H9 (cell line): ENCODE measurements around the gene RSPH9. TPM values are rescaled to one million over a fixed set of nuclear protein-coding genes. Genes with fewer than 3 reads are reported as not detected.

Experiments used
- DNase-seq: peaks from one replicate; pipeline ENCODE4 v3.0.0-alpha.2; 2017
- H2AFZ ChIP-seq: one replicate; pipeline ENCODE4 v1.6.1; 2013; ENCODE audit warnings: mild to moderate bottlenecking, low read length, control low read depth, moderate library complexity
- H2AK5ac ChIP-seq: 2 replicates; pipeline ENCODE4 v1.6.1; 2013; ENCODE audit warnings: low read length, control low read depth, mixed read lengths; ENCODE audit not compliant: insufficient read length
- H2BK120ac ChIP-seq: one replicate; pipeline ENCODE4 v1.6.1; 2013; ENCODE audit warnings: low read depth, mild to moderate bottlenecking, low read length, control low read depth, inconsistent platforms; ENCODE audit not compliant: poor library complexity, severe bottlenecking
- H2BK12ac ChIP-seq: 2 replicates; pipeline ENCODE4 v1.6.1; 2013; ENCODE audit warnings: low read length, control low read depth, mixed read lengths, low read depth; ENCODE audit not compliant: insufficient read length
- H2BK15ac ChIP-seq: 2 replicates; pipeline ENCODE4 v1.6.1; 2013; ENCODE audit warnings: low read depth, low read length, control low read depth
- H2BK20ac ChIP-seq: one replicate; pipeline ENCODE4 v1.6.1; 2013; ENCODE audit warnings: low read depth, mild to moderate bottlenecking, low read length, control low read depth, inconsistent platforms; ENCODE audit not compliant: poor library complexity, severe bottlenecking
- H2BK5ac ChIP-seq: 2 replicates; pipeline ENCODE4 v1.6.1; 2013; ENCODE audit warnings: low read length, control low read depth, mixed read lengths; ENCODE audit not compliant: insufficient read length
- H3K14ac ChIP-seq: 2 replicates; pipeline ENCODE4 v1.6.1; 2013; ENCODE audit warnings: low read length, control low read depth; ENCODE audit not compliant: insufficient read depth
- H3K18ac ChIP-seq: 2 replicates; pipeline ENCODE4 v1.6.1; 2013; ENCODE audit warnings: low read depth, mild to moderate bottlenecking, mixed read lengths, low read length, control low read depth; ENCODE audit not compliant: insufficient read length
- H3K23ac ChIP-seq: 2 replicates; pipeline ENCODE4 v1.6.1; 2013; ENCODE audit warnings: low read length, control low read depth, mixed read lengths, low read depth; ENCODE audit not compliant: insufficient read length
- H3K23me2 ChIP-seq: 2 replicates; pipeline ENCODE4 v1.6.1; 2013; ENCODE audit warnings: low read depth, mild to moderate bottlenecking, mixed read lengths, low read length, control low read depth; ENCODE audit not compliant: insufficient read length, poor library complexity, severe bottlenecking
- H3K27ac ChIP-seq: 2 replicates; pipeline ENCODE4 v1.5.1; 2013; ENCODE audit warnings: low read length, control low read depth, mixed read lengths, low read depth; ENCODE audit not compliant: insufficient read length
- H3K27me3 ChIP-seq: 2 replicates; pipeline ENCODE4 v1.6.1; 2013; ENCODE audit warnings: low read length, control low read depth, inconsistent platforms; ENCODE audit not compliant: insufficient read depth
- H3K4ac ChIP-seq: 2 replicates; pipeline ENCODE4 v1.6.1; 2013; ENCODE audit warnings: low read depth, mild to moderate bottlenecking, control low read depth, inconsistent platforms, low read length, moderate library complexity
- H3K4me1 ChIP-seq: 2 replicates; pipeline ENCODE4 v1.6.1; 2013; ENCODE audit warnings: low read length, control low read depth, inconsistent platforms; ENCODE audit not compliant: insufficient read depth
- H3K4me2 ChIP-seq: 2 replicates; pipeline ENCODE4 v1.6.1; 2013; ENCODE audit warnings: low read length, control low read depth, mixed read lengths; ENCODE audit not compliant: insufficient read length, insufficient read depth
- H3K56ac ChIP-seq: 2 replicates; pipeline ENCODE4 v1.6.1; 2013; ENCODE audit warnings: low read depth, mild to moderate bottlenecking, mixed read lengths, low read length, control low read depth; ENCODE audit not compliant: insufficient read length
- H3K79me1 ChIP-seq: 2 replicates; pipeline ENCODE4 v1.6.1; 2013; ENCODE audit warnings: low read depth, mild to moderate bottlenecking, moderate library complexity, low read length, control low read depth, inconsistent platforms; ENCODE audit not compliant: insufficient read depth, poor library complexity, severe bottlenecking
- H3K79me2 ChIP-seq: 2 replicates; pipeline ENCODE4 v1.6.1; 2013; ENCODE audit warnings: low read length, control low read depth, inconsistent platforms; ENCODE audit not compliant: insufficient read depth
- H3K9ac ChIP-seq: 2 replicates; pipeline ENCODE4 v1.6.1; 2013; ENCODE audit warnings: low read length, control low read depth, mixed read lengths; ENCODE audit not compliant: insufficient read length; ENCODE audit errors: extremely low read depth
- H3K9me3 ChIP-seq: one replicate; pipeline ENCODE4 v1.6.1; 2013; ENCODE audit warnings: low read depth, low read length, inconsistent platforms; ENCODE audit not compliant: control insufficient read depth
- H3T11ph ChIP-seq: one replicate; pipeline ENCODE4 v1.6.1; 2013; ENCODE audit warnings: mild to moderate bottlenecking, low read length, control low read depth, inconsistent platforms
- H4K20me1 ChIP-seq: one replicate; pipeline ENCODE4 v1.6.1; 2013; ENCODE audit not compliant: control insufficient read depth, insufficient read length, insufficient read depth
- H4K5ac ChIP-seq: 2 replicates; pipeline ENCODE4 v1.6.1; 2013; ENCODE audit warnings: low read depth, mild to moderate bottlenecking, mixed read lengths, low read length, control low read depth; ENCODE audit not compliant: insufficient read length
- H4K8ac ChIP-seq: replicated peaks from 2 replicates; pipeline ENCODE4 v1.6.1; 2013; ENCODE audit warnings: low read length, control low read depth, mixed read lengths, low read depth; ENCODE audit not compliant: insufficient read length
- H4K91ac ChIP-seq: 2 replicates; pipeline ENCODE4 v1.6.1; 2013; ENCODE audit warnings: low read depth, mild to moderate bottlenecking, moderate library complexity, mixed read lengths, low read length, control low read depth; ENCODE audit not compliant: insufficient read length
- H3K27ac Mint-ChIP-seq, 3 experiments: 2 replicates in 2 of 3; 3 replicates in 1 of 3; pipeline ENCODE4 v1.8.0; 2020 to 2021; ENCODE audit warnings: mixed read lengths in 3 of 3, mild to moderate bottlenecking in 1 of 3, moderate library complexity in 1 of 3
- H3K27me3 Mint-ChIP-seq: 2 replicates; pipeline ENCODE4 v1.8.0; 2021; ENCODE audit warnings: low read depth, mild to moderate bottlenecking, moderate library complexity, mixed read lengths
- H3K36me3 Mint-ChIP-seq, 3 experiments: 2 replicates in 2 of 3; 3 replicates in 1 of 3; pipeline ENCODE4 v1.8.0; 2020 to 2021; ENCODE audit warnings: low read depth in 3 of 3, mixed read lengths in 3 of 3; ENCODE audit not compliant: insufficient read depth in 1 of 3
- H3K4me1 Mint-ChIP-seq, 2 experiments: 2 replicates each; pipeline ENCODE4 v1.8.0; 2020; ENCODE audit warnings: mixed read lengths in 2 of 2
- H3K4me3 Mint-ChIP-seq, 2 experiments: 2 replicates in 1 of 2; 3 replicates in 1 of 2; pipeline ENCODE4 v1.8.0; 2020 to 2021; ENCODE audit warnings: mild to moderate bottlenecking in 2 of 2, mixed read lengths in 2 of 2, moderate library complexity in 1 of 2
- H3K9me3 Mint-ChIP-seq, 2 experiments: 2 replicates in 1 of 2; 3 replicates in 1 of 2; pipeline ENCODE4 v1.8.0; 2020; ENCODE audit warnings: mild to moderate bottlenecking in 2 of 2, mixed read lengths in 2 of 2, moderate library complexity in 1 of 2
- WGBS: extraction: QIAGEN DNeasy Blood & Tissue Kit; methylation state at CpG from one replicate; pipeline ENCODE4 v1.1.7; 2013; ENCODE audit warnings: missing lambda C conversion rate, low lambda C conversion rate, mixed read lengths; ENCODE audit not compliant: insufficient read length; ENCODE audit errors: extremely low coverage; 5-methylcytosine and 5-hydroxymethylcytosine counted together
- total RNA-seq: library from RNA; stranded (reverse); gene quantifications from 2 replicates; pipeline ENCODE4 v1.2.1, GENCODE V29; 2021
- TF ChIP-seq, protein P1 (sequence below): fragments of 200-600 bp; sonication (generic); conservative IDR thresholded peaks from 3 replicates; pipeline ENCODE4 v1.8.0; 2021; ENCODE audit warnings: antibody characterized with exemption, mild to moderate bottlenecking

The RSPH9 gene
- total RNA-seq, 1 experiment from 2014 or later = 0.39 TPM

- Histone ChIP-seq H4K20me1 (no peaks in the 10 kb centered on the region), H2BK12ac (no peak overlapping the region), H2BK20ac (no peak overlapping the region), H3K27me3 (no peaks in the 10 kb centered on the region; the same call in 1 of the 2 replicates), H2BK5ac (no peak overlapping the region), H3K18ac (no peak overlapping the region), H3K23me2 (no peaks in the 10 kb centered on the region), H4K91ac (no peak overlapping the region), H3K27ac (no peak overlapping the region), H4K5ac (no peak overlapping the region), H3K9me3 (no peaks in the 10 kb centered on the region), H3K23ac (no peak overlapping the region), H3K79me2 (no peaks in the 10 kb centered on the region), H2AFZ (no peak overlapping the region), H3K14ac (no peak overlapping the region), H3T11ph (no peak overlapping the region), H3K56ac (no peak overlapping the region), H3K4me2 (no peak overlapping the region), H3K79me1 (no peaks in the 10 kb centered on the region), H2BK15ac (no peak overlapping the region), H2AK5ac (no peak overlapping the region), H4K8ac (no peak overlapping the region), H3K4ac (no peak overlapping the region), H3K4me1 (no peaks in the 10 kb centered on the region), H2BK120ac (no peak overlapping the region), H3K9ac (no peak overlapping the region)
- TF ChIP-seq, protein P1, sequence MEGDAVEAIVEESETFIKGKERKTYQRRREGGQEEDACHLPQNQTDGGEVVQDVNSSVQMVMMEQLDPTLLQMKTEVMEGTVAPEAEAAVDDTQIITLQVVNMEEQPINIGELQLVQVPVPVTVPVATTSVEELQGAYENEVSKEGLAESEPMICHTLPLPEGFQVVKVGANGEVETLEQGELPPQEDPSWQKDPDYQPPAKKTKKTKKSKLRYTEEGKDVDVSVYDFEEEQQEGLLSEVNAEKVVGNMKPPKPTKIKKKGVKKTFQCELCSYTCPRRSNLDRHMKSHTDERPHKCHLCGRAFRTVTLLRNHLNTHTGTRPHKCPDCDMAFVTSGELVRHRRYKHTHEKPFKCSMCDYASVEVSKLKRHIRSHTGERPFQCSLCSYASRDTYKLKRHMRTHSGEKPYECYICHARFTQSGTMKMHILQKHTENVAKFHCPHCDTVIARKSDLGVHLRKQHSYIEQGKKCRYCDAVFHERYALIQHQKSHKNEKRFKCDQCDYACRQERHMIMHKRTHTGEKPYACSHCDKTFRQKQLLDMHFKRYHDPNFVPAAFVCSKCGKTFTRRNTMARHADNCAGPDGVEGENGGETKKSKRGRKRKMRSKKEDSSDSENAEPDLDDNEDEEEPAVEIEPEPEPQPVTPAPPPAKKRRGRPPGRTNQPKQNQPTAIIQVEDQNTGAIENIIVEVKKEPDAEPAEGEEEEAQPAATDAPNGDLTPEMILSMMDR = no peak
- Mint-ChIP-seq H3K9me3 (no peaks in the 10 kb centered on the region), H3K27me3 (peaks cover 1% of the 10 kb centered on the region; the same call in 1 of the 2 replicates), H3K4me1 (peaks cover 9 to 13% of the 10 kb centered on the region in 2 experiments), H3K4me3 (no peak overlapping the region), H3K36me3 (peaks cover 41 to 85% (median 64%) of the 10 kb centered on the region in 3 experiments), H3K27ac (no peak overlapping the region)
- no CpG with 5 or more reads among the region's 2 CpGs for WGBS
- no peak for DNase-seq
Observed at GRCh38 chr6:43674291-43674690, 29.5 kb downstream of the RSPH9 start.
